Inferior parietal cortex (tissue), 1 donor: ENCODE measurements around the gene GRAMD1B.
"Not testable (repeated sequence)": the region's sequence is repeated elsewhere in the genome, so short reads cannot be mapped to it uniquely, and the experiment has no call there.

Experiments used
- DNase-seq: peaks from one replicate; pipeline ENCODE4 v3.0.0-alpha.2; 2016; ENCODE audit errors: extremely low spot score

GRAMD1B gene

DNA sequence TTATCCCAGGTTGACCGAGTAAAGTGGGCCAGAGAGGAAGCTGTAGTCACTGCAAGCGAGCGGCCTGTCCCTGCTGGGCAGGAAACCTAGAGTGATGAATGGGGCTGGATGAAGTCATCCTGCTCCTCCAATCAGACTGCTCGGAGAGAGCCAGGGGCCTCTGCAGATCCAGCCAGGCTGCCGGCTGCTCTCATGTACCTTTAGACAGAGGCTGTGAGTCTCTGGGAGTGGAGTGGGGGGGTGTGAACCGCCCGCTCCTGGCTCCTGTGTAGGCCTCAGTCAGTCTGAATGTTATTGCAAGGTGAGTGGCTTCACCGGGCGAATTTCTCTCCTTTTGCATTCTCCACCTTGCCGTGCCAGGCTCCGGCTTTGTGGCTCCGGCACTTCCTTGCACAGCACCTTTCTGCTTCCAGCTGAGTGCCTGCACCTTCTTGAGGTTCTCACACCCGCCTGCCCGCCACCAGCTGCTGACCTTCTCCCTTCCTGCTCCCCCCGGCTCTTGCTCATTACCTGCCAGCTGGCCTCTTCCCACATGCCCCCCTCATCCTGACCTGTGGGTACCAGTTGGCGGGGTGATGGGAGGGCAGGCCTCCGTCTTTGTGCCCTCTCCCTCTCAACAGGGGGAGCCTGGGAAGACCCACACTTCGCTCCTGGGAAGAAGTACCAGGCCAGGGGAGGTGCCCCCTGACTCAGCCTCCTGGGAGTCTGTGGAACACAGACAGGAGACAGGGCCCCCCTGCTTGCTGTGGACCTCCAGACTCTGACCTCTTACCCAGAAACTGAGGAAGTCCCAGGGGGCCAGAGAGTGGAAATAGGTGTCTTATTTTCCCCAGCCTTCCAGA, 79.9 kb downstream of the GRAMD1B start:
- peak; percentile 66 for DNase-seq

DNA sequence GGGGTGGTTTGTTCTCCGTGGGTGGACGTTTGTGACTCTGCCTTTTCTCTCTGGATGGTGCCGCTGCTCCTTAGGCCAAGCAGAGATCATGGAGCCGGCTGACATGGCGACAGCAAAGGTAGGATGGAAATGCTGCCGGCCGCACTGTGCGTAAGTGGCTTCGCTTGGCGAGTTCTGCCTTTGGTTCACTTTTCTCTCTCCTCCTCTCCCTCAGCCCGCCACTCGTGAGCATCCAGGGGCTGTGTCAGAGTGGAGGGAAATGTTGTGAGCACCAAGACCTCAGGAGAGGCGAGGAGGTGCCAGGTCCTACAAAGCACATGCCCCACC, 80.5 kb downstream of the GRAMD1B start:
- DNase-seq, result no peak

DNA sequence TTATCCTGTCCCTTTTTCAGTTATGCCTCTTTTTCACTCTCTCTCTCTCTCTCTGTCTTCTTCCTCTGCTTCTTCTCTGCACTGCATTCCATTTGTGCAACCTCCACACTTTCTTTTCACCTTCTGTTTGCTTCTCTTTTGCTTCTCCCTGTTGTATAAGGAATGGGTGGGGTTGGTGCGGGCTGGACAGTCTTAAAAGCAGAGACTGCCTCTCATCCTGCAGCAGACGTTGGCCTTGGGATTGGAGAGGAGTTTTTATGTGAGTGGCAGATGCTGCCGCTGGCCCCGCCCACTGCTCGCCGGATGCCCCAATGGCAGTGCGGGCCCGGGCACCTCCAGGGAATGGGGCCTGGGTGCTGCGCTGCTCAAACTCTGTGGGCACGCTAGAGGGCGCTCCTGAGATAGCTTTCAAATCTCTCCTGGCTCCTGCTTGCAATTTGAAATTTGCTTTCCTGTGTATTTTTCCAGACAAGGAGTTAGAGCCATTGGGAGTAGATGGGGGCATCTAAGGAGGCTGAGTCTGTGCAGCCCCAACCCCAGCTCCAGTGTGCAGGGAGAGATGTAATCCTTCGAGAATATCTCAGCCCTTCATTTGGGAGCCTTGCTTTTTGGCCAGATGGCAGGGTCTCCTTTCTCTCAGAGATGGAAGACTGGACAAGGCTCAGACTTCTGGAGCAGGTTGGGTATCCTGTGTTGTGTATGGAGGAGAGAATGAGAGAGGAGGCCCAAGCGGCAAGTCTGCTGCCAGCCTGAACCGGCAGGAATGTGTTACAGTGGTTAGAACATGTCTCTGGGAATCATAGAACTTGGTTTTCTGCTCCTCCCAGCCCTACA, 81.2 kb downstream of the GRAMD1B start:
- peak; percentile 92 for DNase-seq

DNA sequence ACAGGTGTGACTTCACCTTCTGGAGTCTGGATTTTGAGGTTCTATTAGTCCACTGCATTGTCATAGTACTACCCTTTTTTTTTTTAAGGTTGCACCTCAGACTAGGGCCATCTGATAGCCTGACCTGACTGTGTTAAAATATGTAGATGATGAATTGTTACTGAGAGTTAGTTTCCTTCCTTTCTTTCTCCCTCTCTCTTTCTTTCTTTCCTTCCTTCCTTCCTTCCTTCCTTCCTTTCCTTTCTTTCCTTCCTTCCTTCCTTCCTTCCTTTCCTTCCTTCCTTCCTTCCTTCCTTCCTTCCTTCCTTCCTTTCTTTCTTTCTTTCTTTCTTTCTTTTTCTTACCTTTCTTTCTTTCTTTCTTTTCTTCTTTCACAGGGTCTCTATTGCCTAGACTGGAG, 83.2 kb downstream of the GRAMD1B start:
- not testable (repeated sequence) for DNase-seq

DNA sequence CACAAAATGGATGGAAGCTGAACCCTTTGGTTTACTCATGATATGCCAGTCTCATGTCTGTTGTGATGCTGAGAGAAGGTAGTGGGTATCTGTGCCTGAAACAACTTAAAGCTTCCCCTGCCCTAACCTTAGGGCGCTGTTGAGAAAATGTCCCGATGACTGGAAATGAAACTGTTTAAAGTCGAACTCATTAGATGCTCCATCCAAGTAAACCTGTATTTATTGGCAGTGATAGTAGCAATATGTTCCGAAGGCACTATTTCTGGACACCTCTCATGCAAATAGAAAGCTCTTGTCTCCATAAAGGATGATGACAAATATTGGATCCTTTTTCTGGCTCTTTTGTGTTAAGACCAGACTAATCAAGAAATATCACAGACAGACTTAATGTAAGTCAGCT, 86.2 kb downstream of the GRAMD1B start:
- DNase-seq, result no peak

DNA sequence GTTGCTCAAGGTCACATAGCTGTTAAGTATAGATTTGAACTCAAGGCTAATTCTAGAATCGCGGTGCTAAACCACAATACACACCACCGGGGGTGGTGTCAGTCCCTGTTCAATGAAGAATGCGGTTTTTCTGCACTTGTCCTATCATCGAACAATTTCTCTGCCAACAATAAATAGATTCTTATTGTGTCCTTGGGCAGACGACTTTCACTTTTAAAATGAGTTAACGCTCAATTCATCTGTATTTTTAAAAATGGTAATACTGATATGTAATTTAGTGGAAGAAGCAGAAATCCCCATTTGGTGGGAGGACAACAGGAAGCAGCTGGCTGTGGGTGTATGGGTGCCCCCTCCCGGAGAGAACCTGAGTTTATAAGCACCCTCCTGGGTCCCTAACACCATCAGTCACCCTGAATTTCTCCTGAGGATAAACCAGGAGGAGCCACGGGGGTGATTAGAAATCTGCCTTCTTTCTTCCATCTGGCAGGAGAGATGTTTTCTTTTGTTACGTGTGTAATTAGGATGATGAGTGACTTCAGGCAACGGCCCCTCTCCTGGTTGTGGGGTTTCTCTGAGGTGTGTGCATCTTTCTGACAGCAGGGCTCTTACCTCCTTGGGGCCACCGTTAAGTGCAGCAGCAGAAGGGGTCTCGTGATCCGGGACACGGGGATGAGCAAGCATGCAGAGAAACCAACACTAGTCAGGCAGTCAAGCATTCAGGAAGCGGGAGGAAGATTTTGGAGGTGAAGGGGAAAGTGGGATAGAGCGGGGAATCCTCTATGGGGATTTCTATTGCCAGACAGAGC, 87.7 kb downstream of the GRAMD1B start:
- no peak for DNase-seq

DNA sequence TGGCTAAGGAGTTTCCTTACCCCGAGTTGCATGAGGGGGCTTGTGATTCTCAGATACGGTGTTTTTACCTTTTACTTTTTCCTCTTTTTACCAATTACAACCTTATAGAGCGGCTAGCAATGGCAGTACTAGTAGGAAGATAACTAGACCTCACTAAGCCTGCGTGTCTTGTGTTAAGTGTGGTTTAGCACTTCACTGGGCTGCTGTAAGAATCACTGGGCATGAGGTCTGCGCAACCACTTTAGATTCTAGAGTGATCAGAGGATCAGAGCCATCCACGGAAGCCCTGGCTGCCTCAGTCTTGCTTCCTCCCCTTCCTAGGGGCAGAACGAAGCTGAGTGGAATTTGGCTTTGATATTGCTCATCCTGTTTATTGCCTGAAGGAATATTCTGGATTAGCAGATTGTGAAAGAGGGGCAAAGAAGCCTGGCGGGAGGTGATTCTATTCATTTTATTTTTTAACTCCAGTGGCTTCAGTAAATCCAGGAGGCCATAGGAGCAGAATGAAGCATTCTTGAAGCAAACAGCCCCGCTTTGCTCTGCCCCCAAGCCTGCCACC, 88.5 kb downstream of the GRAMD1B start:
- no peak for DNase-seq

DNA sequence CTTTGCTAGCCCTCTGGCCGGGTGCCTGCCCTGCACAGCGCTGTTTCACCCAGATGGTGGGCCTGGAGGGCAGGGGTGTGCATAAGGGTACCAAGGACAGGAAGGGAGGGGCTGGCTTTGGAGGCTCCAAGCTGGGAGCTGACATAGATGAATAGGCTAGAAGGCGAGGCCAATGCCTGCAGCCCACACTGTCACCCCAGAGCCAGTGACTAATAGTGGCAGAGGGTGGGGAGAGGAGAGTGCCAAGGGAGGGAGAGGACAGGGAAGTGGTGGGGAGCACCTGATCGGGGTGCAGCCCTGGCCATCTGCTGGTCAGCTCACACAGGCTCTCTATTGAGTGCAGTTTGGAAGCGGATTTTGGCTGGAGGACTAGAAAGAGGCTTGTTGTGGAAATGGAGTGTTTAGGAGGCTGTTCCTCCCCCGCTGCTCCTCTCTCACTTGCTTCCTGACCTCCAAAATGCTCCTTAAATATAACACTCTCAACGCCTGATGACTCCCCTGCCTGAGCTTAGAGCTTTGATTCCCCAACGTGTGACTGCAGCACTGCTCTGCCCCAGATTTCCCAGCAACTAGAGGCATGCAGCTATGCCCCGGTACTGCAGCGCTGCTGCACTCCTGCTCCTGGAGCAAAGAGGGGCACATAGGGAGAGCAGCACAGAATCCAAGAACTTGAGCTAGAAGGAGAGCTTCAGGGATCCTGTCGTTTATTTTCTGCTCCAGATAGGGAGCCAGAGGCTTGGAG, 89.2 kb downstream of the GRAMD1B start:
- DNase-seq, result no peak

DNA sequence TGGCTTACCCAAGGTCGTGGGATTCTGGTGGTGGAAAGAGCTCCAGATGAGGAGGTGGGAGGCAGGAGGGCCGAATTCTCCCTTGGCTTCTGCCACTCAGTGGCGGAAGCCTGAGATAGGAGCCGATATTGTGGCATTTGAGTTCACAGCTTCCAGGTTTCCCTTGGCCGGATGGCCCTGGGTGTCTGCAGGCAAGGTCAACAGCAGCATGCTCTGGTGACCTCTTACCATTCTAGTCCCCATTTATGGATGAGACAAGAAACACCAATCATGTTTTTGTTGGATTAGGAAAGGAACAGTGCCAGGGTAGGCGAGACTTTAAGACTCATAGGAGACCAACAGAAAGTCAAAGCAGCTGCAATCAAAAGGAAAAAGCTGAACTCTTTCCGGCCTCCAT, 89.7 kb downstream of the GRAMD1B start:
- DNase-seq, result no peak

DNA sequence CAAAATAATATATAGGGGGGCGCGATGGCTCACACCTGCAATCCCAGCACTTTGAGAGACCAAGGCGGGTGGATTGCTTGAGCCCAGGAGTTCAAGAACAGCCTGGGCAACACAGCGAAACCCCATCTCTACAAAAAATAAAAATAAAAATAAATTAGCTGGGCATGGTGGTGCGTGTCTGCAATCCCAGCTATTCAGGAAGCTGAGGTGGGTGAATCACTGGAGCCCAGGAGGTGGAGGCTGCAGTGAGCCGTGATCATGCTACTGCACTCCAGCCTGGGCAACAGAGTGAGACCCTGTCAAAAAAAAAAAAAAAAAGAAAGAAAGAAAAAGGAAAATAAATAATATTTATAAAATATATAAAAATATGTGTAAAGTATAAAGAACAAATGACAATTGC, 90.4 kb downstream of the GRAMD1B start:
- not testable (repeated sequence) for DNase-seq

DNA sequence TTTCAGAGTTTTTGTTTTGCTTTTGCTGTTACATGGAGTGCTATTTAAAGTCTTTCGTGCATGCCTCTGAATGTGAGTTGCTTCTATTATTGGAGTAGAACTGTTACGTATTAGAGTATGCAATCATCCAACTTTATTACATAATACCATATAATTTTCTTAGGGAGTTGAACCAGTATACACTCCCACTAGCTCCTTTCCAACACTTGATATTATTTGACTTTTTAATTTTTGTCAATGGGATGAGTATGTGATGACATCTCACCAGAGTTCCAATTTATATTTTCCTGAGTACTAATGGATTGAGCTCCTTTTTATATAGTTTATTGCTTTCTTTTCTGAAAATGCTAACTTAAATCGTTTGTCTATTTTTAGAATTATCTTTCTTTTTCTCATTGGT, 90.9 kb downstream of the GRAMD1B start:
- no peak for DNase-seq

DNA sequence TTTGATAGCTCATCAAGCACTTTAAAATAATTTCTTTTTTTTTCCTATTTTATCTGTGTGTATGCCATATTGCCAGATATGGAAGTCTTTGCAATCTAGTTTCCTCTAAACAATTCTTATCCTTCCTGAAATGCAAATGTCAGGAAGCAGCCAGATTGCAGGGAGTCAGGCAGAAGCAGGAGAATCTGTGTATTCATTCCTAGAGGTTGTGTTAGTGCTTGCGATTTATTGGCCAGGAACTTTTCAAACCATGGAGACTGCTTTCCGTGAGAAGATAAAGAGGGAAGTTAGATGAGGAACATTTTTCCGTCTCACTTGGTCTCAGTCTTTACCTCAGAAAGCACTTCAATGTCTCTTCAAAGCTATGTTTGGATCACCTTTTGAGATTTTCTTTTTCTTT, 91.9 kb downstream of the GRAMD1B start:
- DNase-seq, result no peak

DNA sequence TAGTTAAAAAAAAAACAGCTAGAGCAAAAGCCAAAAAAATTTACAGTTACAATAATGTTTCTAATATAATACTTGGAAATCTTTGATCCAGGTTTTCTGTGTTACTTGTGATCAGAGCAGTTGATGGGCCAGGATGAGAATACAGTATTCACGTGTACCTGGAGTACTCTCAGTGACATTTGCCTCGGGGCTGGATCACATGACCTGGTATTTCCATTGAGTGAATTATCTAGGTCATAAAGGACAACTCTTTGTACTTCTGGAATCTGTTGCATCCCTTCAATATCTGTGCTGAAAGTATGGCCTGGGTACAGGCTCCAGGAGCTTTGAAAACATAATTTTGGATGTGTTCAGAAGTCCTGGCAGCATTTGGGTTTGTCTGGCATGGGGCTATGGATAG, 93.5 kb downstream of the GRAMD1B start:
- DNase-seq, result no peak

DNA sequence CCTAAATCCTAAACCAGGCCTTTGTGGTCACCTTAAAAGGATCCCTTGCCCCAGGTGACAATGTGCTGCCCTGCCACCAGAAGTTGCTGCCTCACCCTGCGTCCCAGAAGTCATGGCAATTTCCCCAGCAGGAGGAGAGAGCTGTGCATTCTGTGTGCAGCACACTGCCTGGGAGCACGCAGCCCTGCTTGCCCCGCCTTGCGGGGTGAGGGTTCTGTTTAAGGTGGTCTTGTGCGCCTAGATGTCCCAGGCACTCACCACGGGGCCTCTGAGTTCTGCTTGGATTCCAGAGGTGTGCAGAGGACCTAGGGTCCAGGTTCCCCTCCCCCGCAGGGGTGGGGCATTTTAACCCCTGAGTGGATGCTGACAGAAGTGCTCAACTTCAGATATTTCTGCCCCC, 95.0 kb downstream of the GRAMD1B start:
- DNase-seq, result no peak

DNA sequence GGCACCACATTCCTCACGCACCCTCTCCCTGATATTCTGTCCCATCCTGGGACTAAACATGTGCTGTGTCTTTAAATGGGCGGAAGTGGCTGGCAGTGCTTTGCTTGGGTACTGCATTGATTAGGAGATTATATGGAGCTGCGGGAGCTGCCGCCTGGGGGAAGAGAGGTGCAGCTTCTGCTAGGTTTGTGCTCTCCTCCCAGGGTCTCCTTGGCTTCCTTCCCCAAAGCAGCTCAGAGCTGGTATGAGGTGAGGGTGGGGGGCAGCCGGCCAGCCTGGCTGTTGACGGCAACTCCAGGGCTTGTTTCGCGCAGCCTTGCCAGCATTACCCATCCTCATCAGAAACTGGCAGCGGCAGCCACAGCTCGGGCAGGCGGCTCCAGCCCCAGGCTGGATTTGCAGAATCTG, 95.4 kb downstream of the GRAMD1B start:
- no peak for DNase-seq

DNA sequence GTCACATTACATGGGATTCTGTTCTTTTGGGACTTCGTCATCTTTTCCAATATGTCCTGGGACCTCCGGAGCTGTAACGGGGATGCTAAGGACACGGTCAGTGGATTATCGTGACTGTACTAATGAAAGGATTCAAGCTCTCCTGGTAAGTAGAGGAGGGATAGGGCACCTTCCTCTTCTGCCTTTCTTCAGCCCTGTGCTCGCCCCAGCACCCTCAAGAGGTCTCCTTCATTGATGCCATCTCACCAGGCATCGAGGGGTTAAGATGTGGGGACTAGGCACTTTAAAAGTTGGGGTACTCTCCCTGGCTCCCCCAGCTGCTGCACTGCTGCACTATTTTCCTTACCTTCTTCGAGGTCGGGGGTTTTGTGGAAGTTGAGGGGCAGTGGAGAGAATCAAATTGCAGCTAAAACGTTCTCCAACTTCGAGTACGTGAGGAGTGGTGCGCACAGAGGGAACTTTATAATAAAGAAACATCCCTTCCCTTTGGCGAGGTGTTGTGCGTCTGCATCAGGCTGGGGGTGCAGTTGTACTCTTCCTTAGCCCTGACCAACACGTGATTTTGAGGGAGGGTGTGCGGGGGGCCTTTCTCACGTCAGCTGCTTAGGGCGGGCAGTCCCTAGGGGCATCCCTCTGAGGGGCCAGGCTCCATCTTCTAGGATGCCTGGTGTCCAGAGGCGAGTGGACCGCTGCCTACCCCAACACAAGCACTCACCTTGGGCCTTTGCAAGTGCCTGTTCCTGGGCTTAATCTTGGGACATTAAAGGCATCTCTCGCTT, 96.1 kb downstream of the GRAMD1B start:
- no peak for DNase-seq

DNA sequence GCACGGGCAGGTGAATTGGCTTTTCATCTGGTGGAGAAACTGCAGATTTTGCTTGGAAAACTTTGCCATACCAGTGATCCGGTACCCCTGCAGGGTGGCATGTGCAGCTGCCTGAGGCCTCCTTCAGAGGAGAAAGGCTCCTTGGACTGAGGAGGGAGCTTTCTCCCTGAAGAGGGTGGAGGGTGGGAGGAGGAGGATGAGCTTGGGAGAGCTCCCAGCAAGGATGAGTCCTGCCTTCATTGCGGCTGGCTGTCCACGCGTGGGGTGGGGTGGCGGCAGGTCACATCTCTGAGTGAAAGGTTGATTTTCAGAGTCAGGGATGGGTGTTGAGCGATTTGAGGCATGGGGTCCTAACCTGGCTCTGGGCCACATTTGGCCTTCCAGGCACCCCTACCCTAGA, 96.8 kb downstream of the GRAMD1B start:
- no peak for DNase-seq

DNA sequence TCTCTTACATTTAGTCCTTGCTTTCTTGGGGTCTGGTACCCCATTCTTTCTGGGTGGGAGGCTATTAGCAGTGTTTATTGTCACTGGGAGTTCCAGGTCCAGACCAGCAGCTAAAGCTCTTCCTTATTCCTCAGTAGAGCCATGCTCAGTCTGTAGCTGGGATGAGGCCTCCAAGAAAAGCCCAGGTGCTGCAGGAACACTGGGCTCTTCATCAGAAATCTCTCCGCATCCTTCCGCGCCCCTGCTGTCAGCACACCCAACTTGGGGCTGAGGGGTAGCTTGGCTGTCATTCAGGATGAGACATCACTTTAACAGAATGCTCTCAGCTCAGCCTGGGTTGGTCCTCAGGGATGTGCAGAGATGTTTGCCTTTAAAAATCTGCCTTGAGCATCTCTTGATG, 97.5 kb downstream of the GRAMD1B start:
- no peak for DNase-seq

DNA sequence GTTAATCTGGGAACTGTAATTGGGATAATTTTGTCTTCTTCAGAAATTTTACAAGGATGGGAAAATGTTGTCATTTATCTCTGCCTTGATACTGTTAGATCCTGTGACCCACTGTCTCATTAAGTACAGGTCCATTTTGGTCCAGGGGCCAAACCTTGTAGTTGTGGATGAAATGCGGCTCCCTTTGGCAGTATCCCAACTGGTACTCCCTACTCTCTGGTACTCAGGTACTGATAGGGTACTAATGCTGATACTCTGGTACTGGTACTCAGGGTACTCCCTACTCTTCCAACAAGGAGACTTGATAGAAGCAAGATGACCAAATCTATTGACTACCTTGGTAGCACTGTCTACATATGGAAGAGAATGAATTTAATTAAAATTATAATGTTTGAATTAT, 97.9 kb downstream of the GRAMD1B start:
- DNase-seq, result no peak

DNA sequence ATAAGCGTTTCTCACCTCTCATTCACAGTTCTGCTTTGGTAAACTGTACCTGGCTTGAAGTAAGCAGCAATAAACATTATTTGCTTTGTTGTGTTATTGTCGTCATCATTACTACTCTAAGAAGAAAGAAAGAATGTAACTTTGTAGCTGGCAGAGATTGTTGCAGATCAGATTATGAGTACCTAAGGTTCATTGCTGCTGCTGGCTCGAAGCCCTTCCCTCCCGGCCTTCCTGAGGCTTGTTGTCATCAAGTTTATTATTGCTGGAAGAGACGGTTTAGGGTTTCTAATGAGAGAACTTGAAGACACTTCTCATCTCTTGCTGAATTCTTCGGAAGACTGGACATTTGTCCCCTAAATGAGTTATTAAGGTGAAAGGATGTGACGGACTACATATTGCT, 101.3 kb downstream of the GRAMD1B start:
- DNase-seq, result no peak

DNA sequence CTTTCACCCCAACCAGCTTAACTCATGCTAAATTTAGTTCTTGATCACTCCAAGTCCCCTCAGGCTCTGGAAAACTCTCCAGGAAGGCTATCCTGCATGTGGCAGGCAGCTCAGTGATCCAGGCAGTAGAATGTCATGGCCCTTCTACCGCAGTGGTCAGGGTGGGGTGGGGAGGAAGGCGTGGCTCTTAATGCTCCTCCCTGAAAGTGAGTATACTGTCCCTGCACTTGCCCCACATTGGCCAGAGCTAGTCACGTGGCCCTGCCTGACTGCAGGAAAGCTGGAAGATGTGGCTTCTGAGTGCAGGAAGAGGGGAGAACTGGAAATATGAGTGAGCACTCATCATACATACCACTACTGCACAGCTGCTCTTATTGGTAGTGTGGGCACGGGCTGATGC, 102.1 kb downstream of the GRAMD1B start:
- no peak for DNase-seq
